HG03460 (cell line): ENCODE measurements around the gene C16orf74.

ENCODE experiments used
- ATAC-seq: cut with Tn5 transposase; IDR thresholded peaks from one replicate; pipeline ENCODE4 v1.9.1; 2021; ENCODE audit not compliant: unreplicated experiment

Gene C16orf74

DNA sequence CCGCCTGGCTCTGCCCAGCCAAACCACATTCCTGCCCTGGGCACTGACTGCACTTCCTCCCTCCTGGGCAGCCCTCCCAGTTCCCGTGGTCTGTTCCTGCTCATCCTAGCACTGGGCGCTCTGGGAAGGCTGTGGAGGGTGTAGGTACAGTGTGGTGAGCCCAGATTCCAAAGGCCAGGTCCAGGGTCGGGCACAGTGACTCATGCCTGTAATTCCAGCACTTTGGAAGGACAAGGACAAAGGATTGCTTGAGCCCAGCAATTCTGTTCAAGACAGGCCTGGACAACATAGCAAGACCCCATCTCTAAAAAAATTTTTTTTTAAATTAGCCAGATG is 30.6 kb downstream of the C16orf74 start:
- ATAC-seq = no peak

DNA sequence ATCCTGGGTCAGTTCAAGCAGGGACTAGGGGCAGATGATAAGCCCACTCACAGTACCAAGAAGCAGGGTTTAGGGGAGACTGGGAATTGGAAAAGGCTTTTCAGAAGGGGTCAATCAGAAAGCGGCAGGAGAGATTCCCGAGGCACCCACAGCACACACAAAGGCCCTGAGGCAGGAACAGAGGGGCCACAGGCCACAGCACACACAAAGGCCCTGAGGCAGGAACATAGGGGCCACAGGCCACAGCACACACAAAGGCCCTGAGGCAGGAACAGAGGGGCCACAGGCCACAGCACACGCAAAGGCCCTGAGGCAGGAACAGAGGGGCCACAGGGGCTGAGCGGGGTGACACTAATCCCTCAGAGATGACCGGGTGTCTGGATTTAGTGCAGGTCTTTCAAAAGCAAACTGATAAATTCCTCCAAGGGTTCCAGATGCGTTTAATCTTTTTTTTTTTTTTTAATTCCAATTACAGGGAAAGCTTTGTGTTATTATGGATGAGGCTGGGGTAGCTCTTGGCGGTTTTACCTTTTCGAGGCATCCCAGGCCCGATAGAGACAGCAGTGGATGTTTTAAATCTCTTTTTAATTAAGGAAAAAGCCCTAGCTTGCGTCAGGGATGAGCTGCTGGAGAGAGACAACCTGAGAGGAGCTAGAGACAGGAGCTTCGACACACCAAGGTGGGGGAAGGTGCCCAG is 31.1 kb downstream of the C16orf74 start:
- ATAC-seq = no peak

DNA sequence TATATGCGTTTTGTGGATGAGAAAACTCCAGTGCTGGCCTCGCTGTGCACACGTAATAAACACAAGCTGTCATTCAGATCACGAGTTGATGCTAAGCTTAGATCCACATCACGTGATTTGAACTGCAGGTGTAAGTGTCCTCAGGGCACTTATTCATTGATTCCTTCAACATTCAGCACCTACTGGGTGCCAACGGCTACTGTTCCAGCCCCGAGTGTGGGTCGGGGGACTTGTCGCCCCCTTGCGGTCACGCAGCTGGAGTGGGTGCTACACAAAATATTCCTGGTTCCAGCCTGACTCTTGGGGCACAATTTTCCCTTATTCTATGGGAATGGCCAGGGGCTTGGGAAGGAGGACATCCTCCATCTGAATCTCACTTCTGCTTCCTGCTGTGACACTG is 32.2 kb downstream of the C16orf74 start:
- ATAC-seq = no peak

DNA sequence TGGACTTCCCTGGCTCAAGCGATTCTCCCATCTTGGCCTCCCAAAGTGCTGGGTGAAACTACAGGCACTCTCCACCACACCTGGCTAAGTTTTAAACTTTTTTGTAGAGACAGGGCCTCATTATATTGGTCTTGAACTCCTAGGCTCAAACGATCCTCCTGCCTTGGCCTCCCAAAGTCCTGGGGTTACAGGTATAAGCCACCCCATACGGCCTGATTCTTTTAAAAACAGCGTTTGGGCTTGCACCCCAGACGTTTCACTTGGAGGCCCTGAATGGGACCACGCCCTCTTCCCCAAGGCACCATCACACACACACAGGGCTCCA is 32.8 kb downstream of the C16orf74 start:
- no peak for ATAC-seq

DNA sequence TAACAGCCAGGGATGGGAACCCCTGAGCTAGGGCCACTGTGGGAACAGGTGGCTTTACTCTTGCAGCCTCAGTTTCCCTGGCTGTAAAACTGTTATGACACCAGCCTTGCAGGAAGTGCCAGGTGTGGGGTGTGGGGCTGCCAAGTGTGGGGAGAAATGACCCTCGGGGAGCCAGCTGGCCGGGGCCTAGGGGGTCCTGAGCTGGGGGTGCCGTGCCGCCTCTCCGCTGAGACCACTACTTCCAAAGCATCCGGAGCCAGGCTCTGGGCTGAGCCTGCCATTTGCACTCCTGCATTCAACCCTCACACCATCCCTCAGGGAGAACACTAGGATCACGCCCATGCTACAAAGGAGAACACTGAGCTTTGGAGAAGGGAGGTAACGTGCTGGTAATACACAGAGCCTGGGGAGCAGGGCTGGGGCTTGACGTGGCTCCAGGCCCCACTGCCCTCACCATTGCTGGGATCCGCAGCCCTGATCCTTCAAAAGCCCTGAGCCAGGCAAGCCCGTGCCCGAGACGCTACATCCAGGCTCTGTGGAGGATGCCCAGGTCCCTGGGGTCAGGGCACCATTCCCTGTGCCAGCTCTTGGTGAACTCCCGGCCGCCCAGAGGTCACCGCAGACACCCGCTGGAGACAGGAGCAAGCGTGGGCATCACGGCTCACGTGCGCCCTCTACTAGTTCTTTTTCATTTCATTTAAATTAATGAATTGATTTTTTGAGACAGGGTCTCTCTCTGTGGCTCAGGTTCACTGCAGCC is 33.3 kb downstream of the C16orf74 start:
- ATAC-seq = no peak

DNA sequence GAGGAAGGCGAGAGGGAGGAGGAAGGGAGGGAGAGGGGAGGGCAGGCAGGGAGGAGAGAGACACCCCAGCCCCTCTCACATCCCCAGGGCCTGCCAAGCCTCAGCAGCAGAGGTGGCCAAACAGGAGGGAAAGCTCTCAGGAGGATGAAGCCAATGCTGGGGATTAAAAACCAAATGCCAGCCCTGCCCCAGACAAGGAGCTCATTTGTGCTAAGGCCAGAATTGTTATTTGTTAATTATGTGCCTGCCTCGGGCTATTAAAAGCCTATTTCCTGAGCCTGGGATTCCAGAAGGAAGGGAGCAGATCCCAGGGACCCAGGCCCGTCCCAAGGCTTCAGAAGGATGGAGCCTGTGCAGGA is 34.2 kb downstream of the C16orf74 start:
- ATAC-seq = no peak

DNA sequence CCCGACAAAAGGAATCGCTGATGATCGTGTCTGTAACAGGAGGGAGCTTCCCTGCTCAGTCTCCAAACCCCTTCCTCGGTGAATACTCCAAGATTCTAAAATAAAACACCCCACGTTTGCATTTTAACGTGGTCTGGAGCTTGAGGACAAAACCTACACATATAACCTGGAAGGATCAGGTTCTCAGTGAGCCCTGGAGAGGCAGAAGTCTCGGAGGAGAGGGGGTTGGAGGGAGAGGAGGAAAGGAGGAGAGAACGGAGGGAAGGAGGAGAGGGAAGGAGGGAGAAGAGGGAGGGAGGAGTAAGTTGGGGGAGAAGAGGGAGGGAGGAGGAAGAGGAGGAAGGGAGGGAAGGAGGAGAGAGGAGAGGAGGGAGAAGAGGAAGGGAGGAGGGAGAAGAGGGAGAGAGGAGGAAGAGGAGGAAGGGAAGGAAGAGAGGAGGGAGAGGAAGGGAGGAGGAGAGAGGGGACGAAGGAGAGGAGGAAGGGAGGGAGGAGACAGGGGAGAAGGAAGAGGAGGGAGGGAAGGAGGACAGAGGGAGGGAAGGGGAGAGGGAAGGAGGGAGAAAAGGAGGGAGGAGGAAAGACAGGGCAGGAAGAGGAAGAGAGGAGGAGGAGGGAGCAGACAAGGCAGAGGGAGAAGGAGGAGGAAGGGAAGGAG is 34.7 kb downstream of the C16orf74 start:
- ATAC-seq = no peak

DNA sequence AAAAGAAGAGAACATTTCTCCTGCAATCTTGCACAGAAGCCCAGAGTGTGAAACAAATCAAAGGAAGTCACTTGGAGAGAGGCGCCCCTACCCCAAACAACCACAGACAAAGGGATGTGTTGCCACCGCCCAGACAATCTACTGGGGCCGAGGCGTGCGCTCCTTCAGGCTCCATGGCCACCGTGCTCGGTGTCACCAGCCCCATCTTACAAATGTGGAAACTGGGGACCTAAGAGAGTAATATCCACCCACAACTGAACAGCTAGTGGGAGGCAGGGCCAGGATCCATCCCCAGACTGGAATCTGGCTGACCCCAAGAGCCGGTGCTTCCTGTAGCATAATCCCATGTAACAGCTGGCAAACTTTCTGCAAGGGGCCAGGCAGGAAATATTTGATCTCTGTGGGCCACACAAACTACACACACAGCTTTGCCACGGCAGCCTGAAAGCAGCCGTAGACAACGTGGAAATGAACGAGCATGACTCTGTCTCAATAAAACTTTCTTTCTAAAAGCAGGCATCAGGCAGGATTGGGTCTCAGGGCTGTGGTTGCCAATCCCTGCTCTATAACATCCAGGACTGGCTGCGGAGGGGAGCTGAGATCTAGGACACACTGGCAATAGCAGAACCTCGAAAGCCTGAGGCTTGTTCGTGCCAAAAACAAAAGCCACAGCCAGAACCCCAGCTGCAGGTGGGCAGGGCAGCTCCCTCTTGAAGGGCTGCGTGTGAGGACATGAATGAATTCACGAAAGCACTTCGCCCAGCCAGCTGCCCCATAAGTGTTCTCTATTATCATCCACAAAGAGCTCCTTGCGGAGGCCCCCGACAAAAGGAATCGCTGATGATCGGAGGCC is 35.5 kb downstream of the C16orf74 start:
- no peak for ATAC-seq

DNA sequence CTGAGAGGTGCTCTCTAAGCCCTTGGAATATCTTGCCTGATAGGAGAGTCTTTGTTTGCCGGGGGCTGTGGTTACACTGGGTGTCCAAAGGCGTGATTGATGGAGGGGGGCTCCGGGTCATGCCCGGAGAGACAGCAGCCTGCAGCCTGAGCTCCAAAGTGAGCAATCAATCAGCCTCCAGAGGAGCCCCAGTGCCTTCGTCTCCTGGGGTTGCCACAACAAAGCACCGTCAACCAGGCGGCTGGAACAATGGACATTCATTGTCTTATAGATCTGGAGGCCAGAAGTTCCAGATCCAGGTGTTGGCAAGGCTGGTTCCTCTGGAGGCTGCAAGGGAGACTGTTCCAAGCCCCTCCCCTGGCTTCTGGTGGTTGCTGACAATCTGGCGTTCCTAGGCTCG is 38.1 kb downstream of the C16orf74 start:
- ATAC-seq = no peak

DNA sequence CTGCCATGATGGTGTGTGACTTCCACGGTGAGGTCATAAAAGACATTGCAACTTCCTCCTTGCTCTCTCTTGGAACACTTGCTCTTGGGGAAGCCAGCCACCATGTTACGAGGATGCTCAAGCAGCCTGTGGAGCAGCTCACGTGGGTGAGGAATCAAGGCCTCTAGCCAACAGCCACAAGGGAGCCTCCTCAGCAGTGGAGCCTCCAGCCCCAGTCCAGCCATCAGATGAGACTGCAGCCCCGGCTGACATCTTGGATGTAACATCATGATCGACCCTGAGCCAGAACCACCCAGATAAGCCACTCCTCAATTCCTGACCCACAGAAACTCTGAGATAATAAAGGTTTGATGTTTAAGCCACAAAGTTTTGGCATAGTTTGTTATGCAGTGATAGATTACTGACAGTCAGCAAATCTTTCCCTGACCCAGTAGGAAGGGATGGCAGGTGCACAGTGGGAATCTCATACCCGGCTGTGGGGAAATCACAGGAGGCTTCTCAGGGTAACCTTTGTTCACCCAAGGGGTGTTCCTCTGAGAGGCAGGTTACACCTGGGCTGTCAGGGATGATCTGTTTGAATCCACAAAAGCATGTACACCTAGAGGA is 38.8 kb downstream of the C16orf74 start:
- ATAC-seq = no peak

DNA sequence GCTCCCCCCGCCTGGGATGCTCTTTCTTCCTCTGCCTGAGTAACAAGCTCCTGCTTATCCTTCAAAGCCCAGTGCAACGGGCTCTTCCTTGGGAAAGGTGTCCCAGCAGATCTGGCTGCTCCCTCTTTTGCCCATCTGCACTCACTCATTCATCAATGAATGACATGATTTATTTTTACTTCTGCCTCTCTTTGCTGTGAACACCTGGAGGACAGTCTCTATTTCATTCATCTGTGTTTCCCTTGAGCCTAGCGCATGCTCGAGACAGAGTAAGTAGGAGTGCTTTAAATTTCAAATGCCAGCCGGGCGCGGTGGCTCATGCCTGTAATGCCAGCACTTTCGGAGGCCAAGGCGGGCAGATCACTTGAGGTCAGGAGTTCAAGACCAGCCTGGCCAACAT is 40.2 kb downstream of the C16orf74 start:
- ATAC-seq = no peak

DNA sequence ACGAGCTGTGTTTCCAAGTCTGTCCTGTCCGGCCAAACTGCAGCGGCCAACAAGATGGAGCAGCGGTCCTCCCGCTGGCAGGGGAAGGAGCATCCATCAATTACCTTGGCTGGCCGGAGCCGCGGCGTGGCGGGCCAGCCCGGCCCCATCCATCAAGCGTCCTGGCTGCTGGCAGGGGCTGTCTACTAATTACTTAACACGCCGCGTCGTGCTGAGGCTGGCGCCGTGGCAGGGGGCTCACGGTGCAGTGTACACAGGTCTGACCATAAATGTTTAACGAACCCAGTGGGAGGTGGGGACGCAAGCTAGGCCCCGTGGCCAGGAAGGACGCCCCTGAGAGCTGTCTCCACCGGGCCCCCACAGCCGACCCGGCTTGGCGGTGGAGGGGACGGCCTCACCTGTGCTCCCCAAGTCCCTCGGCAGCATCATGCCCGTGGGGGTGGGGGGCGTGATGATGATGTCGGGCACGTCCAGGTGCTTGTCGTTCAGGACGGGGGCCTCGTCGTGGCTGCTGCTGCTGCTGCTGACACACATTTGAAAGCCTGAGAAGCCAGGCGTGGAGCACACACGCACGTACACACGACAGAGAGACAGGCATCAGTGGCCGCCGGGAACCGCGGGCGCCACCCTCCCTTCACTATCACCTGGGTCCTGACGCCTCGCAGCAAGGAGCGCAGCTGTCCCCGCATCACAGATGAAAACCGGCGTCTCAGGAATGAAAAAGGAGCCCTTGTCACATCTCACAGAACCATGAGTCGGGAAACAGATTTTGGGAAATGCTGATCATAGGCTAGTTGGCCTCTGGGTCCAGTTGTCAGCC is 40.9 kb downstream of the C16orf74 start:
- ATAC-seq = no peak

DNA sequence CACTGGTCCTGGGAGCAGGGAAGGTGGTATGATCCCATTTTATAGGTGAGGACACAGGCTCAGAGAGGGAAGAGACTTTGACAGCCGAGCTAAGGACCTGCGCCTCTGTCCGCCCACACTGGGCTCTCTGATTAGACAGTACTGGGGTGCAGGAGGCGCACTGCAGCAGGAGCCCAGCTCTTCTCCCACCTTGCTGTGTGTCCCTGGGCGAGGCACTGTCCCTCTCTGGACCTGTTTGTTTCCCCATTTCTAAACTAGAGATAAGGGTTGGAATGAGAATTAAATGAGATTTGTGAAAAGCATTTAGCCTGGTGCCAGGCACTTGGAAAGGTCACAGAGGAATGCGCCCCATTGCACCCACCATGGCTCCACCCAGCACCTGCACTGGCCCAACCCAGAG is 42.6 kb downstream of the C16orf74 start:
- no peak for ATAC-seq

DNA sequence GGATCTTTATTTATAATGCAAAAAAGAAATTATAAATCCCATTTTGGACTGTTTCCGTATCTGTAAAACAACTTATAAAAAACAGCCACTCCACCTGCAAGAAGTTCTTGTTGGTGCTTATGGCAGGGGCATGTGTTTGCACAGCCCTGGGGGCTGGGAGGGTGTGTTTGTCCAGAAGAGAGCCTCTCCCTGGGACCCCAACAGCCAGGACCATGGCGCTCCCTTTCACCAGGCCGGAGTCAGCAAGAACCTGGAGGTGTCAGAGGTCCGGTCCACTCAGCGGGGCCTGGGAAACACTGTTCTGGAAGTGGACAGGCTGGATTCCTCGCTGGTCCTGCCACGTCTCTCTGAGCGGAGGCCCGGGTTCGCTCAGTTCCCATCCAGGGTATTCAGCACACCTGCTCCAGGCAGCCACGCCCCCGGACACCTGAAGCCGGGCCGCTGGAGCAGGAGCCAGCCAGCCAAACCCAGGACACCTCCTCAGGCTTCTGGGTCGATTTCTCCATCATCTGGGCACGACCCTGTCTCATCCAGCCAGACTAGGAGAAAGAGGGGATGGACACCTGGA is 43.3 kb downstream of the C16orf74 start:
- no peak for ATAC-seq

DNA sequence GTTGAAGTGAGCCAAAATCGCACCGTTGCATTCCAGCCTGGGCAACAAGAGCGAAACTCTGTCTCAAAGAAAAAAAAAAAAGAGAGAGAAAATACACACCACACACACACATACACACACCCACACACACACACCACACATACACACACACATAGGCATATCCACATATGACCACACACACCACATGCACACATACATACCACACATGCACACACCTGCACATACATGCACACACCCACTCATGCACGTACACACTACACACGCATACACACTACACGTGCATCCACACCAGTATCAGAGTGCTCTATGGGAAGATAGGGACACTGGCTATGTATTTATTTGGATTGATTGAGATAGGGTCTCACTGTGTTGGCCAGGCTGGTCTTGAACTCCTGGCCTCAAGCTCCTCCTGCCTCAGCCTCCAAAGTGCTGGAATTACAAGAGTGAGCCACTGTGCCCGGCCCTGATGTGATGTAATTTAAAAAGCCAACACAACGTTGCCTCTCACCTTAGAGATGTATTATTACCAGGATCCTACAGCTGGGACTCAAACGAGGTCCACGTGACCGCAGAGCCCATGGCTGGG is 44.4 kb downstream of the C16orf74 start:
- no peak for ATAC-seq

DNA sequence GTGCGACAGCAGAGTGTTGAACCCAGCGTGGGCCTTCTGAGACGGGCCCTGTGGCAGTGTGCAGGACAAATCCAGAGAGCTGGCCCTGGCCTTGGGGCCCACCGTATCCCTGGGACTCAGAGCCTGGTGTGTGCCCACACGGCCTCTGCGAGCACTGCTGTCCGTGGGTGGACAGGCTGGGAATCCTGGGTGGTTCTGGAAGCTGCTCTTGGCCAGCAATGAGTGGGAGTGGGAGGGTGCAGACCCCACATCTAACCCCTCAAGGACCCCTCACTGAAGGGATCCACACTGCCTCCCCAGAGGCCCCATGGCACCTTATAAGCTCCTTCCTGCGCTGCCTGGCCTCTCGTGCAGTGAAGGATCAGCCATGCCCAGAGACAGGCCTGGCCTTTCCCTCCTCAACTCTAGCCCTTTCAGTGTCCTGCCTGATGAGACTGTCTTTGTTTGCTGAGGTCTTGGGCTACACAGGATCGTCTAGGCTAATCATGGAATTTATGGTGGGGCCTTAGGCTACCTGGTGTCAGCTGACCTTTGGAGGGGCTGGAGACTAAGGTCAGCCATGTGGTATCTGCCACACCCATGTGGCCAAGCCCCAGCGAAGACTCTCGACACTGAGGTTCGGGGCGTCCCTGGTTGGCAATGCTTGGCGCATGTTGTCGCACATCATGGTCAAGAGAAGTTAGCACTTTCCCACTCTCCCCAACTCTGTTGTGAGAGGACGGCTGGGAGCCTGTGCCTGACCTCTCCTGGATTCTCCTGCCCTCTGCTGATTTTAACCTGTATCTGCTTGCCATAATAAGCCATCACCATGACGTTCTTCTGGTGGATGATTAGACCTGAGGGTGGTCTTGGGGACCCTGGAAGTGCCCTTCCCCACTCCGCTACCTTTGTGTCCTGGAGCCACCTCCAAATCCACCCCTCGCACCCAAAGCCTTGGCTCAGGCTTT is 45.7 kb downstream of the C16orf74 start:
- ATAC-seq = no peak

DNA sequence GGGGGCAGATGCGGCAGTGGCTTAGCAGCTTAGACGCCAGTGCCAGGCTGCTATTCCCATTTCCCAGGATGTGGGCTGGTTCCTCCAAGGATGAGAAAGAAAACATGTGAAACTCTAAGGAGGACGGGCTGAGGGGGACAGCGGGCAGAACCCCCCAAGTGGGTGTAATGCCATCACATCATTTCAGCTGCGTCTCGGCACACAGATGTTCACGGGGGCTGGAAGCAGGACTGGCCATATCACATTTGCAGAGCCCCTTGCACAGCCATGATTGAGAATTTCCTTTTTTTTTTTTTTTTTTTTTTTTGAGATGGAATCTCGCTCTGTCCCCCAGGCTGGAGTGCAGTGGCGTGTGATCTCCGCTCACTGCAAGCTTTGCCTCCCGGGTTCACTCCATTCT is 46.9 kb downstream of the C16orf74 start:
- ATAC-seq = no peak

DNA sequence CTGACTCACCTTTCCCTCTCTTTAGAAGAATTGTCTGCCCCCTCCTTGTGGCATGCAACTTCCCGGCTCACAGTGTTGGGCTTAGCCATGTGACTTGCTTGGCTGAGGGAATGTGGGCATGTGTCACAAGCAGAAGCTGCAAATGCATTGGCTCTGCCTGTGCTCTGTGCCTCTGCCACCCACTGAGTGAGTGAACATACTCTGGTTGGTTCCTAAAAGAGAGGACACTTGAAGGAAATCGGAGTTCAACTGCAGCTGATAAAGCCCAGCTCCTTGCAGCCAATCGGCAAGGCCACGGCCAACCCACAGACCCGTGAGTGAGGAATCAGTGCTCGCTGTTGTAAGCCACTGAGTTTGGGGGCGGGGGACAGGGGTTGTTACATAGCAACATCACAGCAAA is 51.3 kb downstream of the C16orf74 start:
- ATAC-seq = no peak
